HCT116 (cell line): Measurements from ENCODE around the gene KCNH6. TPM values are rescaled to one million over a fixed set of nuclear protein-coding genes. Genes with fewer than 3 reads are reported as not detected.
A peak's percentile ranks its signal among the peaks of the same experiment; 100 is the strongest.

Experiments
- ATAC-seq: fragments of 200-7000 bp; cut with Tn5 transposase; 2 replicates; pipeline ENCODE4 v1.9.1; 2020; ENCODE audit warnings: mild to moderate bottlenecking, moderate library complexity
- BruUV-seq: library from RNA; stranded (reverse); fragments of 400-500 nt; replicated peaks from 2 replicates; lab custom pipeline; 2021; lab: Mats Ljungman, UMichigan
- CTCF ChIA-PET: fragments of 300-600 bp; sonication (Branson Sonifier 250); formaldehyde crosslinking; loops from one replicate; lab custom pipeline; 2021; ENCODE audit warnings: antibody characterized with exemption; lab: Charles Lee
- POLR2A ChIA-PET: fragments of 300-600, 350-600 bp; sonication (Branson Sonifier 250); formaldehyde crosslinking; loops from one replicate; lab custom pipeline; 2021; ENCODE audit warnings: antibody characterized with exemption; lab: Charles Lee
- RAD21 ChIA-PET, 2 experiments: fragments of 300-600 bp; sonication (Branson Sonifier 250); formaldehyde crosslinking; loops; one replicate each; lab custom pipeline; 2023; ENCODE audit warnings: low total read pairs in 2 of 2; ENCODE audit not compliant: uncharacterized antibody in 2 of 2, unreplicated experiment in 2 of 2, low non-redundant PET in 1 of 2; lab: Charles Lee
- DNase-seq: peaks from one replicate; pipeline ENCODE4 v3.0.0-alpha.2; 2010; ENCODE audit warnings: low read depth, low spot score
- H2AFZ ChIP-seq: fragments of 200-600 bp; shearing (Covaris generic), sonication (generic); 2 replicates; pipeline ENCODE4 v1.6.1; 2017; ENCODE audit warnings: low read depth, mixed run types, mixed read lengths, antibody characterized with exemption, low read length; ENCODE audit not compliant: poor library complexity, severe bottlenecking
- H3K27ac ChIP-seq: 2 replicates; pipeline ENCODE4 v1.5.1; 2012; ENCODE audit warnings: low read depth, low read length
- H3K27me3 ChIP-seq: fragments of 200-600 bp; sonication (generic); 2 replicates; pipeline ENCODE4 v1.6.1; 2016; ENCODE audit warnings: mixed run types, low read length, mixed read lengths; ENCODE audit not compliant: insufficient read depth
- H3K36me3 ChIP-seq, 2 experiments: fragments of 200-500 bp in 1 of 2; fragments of 200-600 bp in 1 of 2; sonication (Bioruptor generic) in 1 of 2; sonication (generic) in 1 of 2; 2 replicates each; pipeline versions ENCODE4 v1.5.1 to v1.6.1; 2014 to 2016; ENCODE audit warnings: low read length in 2 of 2, inconsistent platforms in 1 of 2, mixed read lengths in 1 of 2, mixed run types in 1 of 2; ENCODE audit not compliant: insufficient read depth in 2 of 2, control insufficient read depth in 1 of 2
- H3K4me1 ChIP-seq, 2 experiments: fragments of 200-600 bp in 1 of 2; sonication (generic) in 1 of 2; 2 replicates each; pipeline versions ENCODE4 v1.5.1 to v1.6.1; 2012 to 2017; ENCODE audit warnings: low read length in 2 of 2, inconsistent platforms in 1 of 2, mild to moderate bottlenecking in 1 of 2, mixed read lengths in 1 of 2, mixed run types in 1 of 2, moderate library complexity in 1 of 2; ENCODE audit not compliant: insufficient read depth in 2 of 2, control insufficient read depth in 1 of 2
- H3K4me2 ChIP-seq: fragments of 200-600 bp; sonication (generic); 2 replicates; pipeline ENCODE4 v1.6.1; 2017; ENCODE audit warnings: mixed run types, low read length, mixed read lengths
- H3K4me3 ChIP-seq, 2 experiments: fragments of 200-600 bp in 1 of 2; sonication (generic) in 1 of 2; replicated peaks in 1 of 2; 2 replicates each; pipeline ENCODE4 v1.5.1; 2011 to 2016; ENCODE audit warnings: low read length in 2 of 2, control low read depth in 1 of 2, low read depth in 1 of 2, mild to moderate bottlenecking in 1 of 2, mixed read lengths in 1 of 2, mixed run types in 1 of 2
- H3K79me2 ChIP-seq: fragments of 200-600 bp; sonication (generic); 2 replicates; pipeline ENCODE4 v1.6.1; 2017; ENCODE audit warnings: mild to moderate bottlenecking, mixed run types, low read length, moderate library complexity, mixed read lengths; ENCODE audit not compliant: insufficient read depth
- H3K9ac ChIP-seq: fragments of 200-600 bp; sonication (generic); 2 replicates; pipeline ENCODE4 v1.6.1; 2016; ENCODE audit warnings: low read length, mixed read lengths
- H3K9me2 ChIP-seq: fragments of 200-600 bp; sonication (generic), shearing (Covaris generic); 2 replicates; pipeline ENCODE4 v1.6.1; 2017; ENCODE audit warnings: mixed run types, mild to moderate bottlenecking, moderate library complexity; ENCODE audit not compliant: insufficient read depth
- H3K9me3 ChIP-seq, 2 experiments: fragments of 200-500 bp in 1 of 2; fragments of 200-600 bp in 1 of 2; sonication (Bioruptor generic) in 1 of 2; sonication (generic) in 1 of 2; 2 replicates each; pipeline ENCODE4 v1.6.1; 2014 to 2017; ENCODE audit warnings: low read length in 2 of 2, mixed read lengths in 2 of 2, inconsistent platforms in 1 of 2, low read depth in 1 of 2, mild to moderate bottlenecking in 1 of 2, mixed run types in 1 of 2, moderate library complexity in 1 of 2; ENCODE audit not compliant: control insufficient read depth in 1 of 2, insufficient read depth in 1 of 2
- H4K20me1 ChIP-seq: fragments of 200-600 bp; sonication (generic), shearing (Covaris generic); 2 replicates; pipeline ENCODE4 v1.6.1; 2017; ENCODE audit warnings: mixed run types, mild to moderate bottlenecking, moderate library complexity; ENCODE audit not compliant: insufficient read depth
- CTCF ChIP-seq, 3 experiments: fragments of 200-600 bp in 1 of 3; sonication (generic) in 1 of 3; IDR thresholded peaks in 2 of 3; conservative IDR thresholded peaks in 1 of 3; 2 replicates each; pipeline ENCODE4 v1.5.1; 2012 to 2017; ENCODE audit warnings: low read depth in 2 of 3, low read length in 2 of 3, antibody characterized with exemption in 1 of 3, borderline replicate concordance in 1 of 3, control low read depth in 1 of 3, mild to moderate bottlenecking in 1 of 3, mixed read lengths in 1 of 3, mixed run types in 1 of 3, moderate library complexity in 1 of 3; ENCODE audit not compliant: insufficient read depth in 1 of 3
- EZH2phosphoT487 ChIP-seq: fragments of 200-600 bp; IDR thresholded peaks from 2 replicates; pipeline ENCODE4 v1.6.1; 2018; ENCODE audit warnings: antibody characterized with exemption, borderline replicate concordance
- MAX ChIP-seq: IDR thresholded peaks from 2 replicates; pipeline ENCODE4 v1.6.1; 2012
- RAD21 ChIP-seq: IDR thresholded peaks from 2 replicates; pipeline ENCODE4 v1.6.1; 2012; ENCODE audit warnings: low read depth, mild to moderate bottlenecking
- SIN3A ChIP-seq: IDR thresholded peaks from 2 replicates; pipeline ENCODE4 v1.6.1; 2012; ENCODE audit warnings: low read depth
- TCF7L2 ChIP-seq: IDR thresholded peaks from 2 replicates; pipeline ENCODE4 v1.7.0; 2011; ENCODE audit warnings: borderline replicate concordance, inconsistent platforms; ENCODE audit not compliant: insufficient read depth, insufficient read length; ENCODE audit errors: extremely low read depth
- intact Hi-C: fragments of 100-400 bp; cut with micrococcal nuclease; formaldehyde crosslinking; loops from 2 replicates; pipeline ENCODE4 v1.10.0; 2022
- total RNA-seq: library from RNA; stranded (reverse); gene quantifications from one replicate; pipeline ENCODE4 v1.2.1, GENCODE V29; 2021; ENCODE audit not compliant: unreplicated experiment

Gene KCNH6
- total RNA-seq, 1 experiment from 2014 or later = not detected

GRCh38 chr17:63573634-63574033 is 50.5 kb downstream of the KCNH6 start:
- DNase-seq (no peak), ATAC-seq (peak; percentile 93)
- ChIA-PET RAD21 (no interaction called here), CTCF (interaction anchor here (0.7 to 1.5 kb wide), 3 partner anchors 8 to 148 kb away, joined by 3 to 5 read pairs (median 3); no protein-coding TSS in a partner anchor), POLR2A (no interaction called here)
- no TSS peak for BruUV-seq
- no peak overlapping the region for H2AFZ ChIP-seq
- intact Hi-C loops = loop anchor here (1.0 kb wide), 1 partner anchor 148 kb away; no protein-coding TSS in a partner anchor
- no peak overlapping the region for H3K27ac ChIP-seq
- H4K20me1 ChIP-seq = peaks cover 8% of the 10 kb centered on the region; the same call in 1 of the 2 replicates
- no peak overlapping the region for H3K9ac ChIP-seq
- H3K79me2 ChIP-seq = peaks cover 71% of the 10 kb centered on the region
- H3K4me3 ChIP-seq = no peak overlapping the region
- no peaks in the 10 kb centered on the region for H3K9me2 ChIP-seq
- no peaks in the 10 kb centered on the region for H3K36me3 ChIP-seq
- H3K4me1 ChIP-seq = 0 out of 4 replicates have a peak, but pooled peaks cover 0 to 4% of the 10 kb centered on the region in 2 experiments
- no peaks in the 10 kb centered on the region for H3K27me3 ChIP-seq
- H3K4me2 ChIP-seq = no peak overlapping the region
- peak; percentile 19 to 58 (median 55); a peak in 4 of 6 replicates for TF ChIP-seq CTCF (IDR thresholded peaks at IDR 0.05 in 2 of 3, conservative IDR thresholded peaks at IDR 0.05 in 1 of 3; ENCODE audit: borderline replicate concordance in 1 of 3, insufficient read depth in 1 of 3, low read depth in 2 of 3, low read length in 2 of 3)
- no peak for TF ChIP-seq TCF7L2
- no peak for TF ChIP-seq MAX
- peak; percentile 37; the same call in 1 of the 2 replicates for TF ChIP-seq RAD21
- no peak for TF ChIP-seq SIN3A
- no peak for TF ChIP-seq EZH2phosphoT487
- no peaks in the 10 kb centered on the region for H3K9me3 ChIP-seq
